ENCODE results near the gene TAOK2.

DNA sequence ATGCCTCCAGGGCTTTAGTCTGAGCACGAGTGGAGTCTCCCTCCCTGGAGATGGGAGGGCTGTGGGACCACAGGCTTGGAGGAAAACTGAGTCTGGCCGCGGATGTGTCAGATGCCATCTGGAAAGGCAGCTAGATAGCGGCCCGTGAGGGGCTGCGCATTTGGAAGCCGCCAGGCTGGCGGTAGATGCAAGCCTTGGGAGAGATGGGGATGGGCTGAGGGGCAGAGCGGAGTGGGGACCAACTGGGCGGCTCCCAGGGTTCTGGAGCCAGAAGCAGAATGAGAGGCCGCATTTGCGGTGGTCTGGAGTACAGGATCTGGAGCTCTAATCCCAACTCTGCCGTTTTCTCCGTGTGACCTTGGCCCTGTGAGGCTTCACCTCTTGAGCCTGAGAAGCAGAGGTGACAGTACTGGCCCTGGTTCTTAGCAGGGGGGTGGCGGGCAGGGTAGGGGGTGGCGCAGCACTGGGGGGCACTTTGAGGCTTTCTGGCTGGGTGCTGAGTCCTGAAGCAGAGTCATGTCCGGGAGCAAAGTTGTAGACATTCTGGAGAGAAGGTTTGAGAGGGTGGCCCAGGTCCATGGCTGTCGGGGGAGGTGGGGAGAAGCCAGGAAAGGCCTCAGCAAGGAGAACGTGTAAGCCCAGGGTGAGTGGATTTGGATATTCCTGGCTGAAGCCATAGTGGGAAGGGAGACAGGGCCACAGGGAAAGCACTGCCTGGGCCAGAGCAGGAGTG, 29.1 kb downstream of the TAOK2 start:
- TF ChIP-seq, protein P1, sequence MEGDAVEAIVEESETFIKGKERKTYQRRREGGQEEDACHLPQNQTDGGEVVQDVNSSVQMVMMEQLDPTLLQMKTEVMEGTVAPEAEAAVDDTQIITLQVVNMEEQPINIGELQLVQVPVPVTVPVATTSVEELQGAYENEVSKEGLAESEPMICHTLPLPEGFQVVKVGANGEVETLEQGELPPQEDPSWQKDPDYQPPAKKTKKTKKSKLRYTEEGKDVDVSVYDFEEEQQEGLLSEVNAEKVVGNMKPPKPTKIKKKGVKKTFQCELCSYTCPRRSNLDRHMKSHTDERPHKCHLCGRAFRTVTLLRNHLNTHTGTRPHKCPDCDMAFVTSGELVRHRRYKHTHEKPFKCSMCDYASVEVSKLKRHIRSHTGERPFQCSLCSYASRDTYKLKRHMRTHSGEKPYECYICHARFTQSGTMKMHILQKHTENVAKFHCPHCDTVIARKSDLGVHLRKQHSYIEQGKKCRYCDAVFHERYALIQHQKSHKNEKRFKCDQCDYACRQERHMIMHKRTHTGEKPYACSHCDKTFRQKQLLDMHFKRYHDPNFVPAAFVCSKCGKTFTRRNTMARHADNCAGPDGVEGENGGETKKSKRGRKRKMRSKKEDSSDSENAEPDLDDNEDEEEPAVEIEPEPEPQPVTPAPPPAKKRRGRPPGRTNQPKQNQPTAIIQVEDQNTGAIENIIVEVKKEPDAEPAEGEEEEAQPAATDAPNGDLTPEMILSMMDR (IDR thresholded peaks at IDR 0.05): no peak
- no peak for TF ChIP-seq EP300 (IDR thresholded peaks at IDR 0.05)
- no peak for TF ChIP-seq POLR2A (IDR thresholded peaks at IDR 0.05)

Measured in tibial nerve (tissue), 4 donors.